HG02938 (cell line): ENCODE measurements around the gene CD99L2.
"Not testable (repeated sequence)": the region's sequence is repeated elsewhere in the genome, so short reads cannot be mapped to it uniquely, and the experiment has no call there.

ENCODE experiments used
- ATAC-seq: cut with Tn5 transposase; IDR thresholded peaks from one replicate; pipeline ENCODE4 v1.9.1; 2021; ENCODE audit warnings: mild to moderate bottlenecking, moderate library complexity; ENCODE audit not compliant: unreplicated experiment

CD99L2 gene

DNA sequence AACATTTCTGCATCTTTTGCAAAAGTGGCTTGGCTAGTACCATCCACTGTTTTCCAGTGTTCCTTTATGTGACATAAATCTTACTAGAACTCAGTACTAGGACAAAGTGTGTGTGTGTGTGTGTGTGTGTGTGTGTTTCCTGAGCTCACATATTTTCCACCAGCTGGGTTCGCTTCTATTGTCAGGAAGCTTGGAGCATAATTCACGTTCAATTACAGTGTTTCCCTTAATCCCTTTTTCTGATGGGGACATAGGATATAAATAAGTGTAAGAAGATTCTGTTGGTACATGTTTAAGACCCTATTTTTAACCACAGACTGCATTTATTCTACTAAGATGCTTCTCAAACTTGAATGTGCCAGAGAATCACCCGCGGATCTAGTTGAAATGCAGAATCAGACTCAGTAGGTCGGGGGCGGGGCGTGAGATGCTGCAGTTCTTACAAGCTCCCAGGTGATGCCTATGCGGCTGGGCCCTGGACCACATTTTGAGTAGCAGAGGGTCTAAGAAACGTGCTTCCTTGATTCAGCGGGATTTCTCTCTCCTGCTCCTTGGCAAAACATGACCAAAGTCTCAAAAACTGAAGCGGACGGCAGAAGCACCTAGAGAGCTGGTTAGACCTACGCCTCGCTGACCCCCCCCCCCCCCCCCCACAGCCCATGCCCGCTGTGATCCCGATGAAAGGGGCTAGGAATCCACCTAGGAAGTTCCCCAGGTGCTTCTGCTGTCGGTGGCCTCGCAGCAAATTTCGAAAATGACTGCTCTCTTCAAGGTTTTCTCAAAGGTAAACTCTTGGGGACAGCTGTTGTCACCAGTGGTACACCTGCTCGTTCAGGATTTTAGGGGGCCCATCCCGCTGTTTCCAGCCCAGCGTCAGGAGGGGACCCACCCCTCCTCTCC, 797 bp downstream of the CD99L2 start:
- peak; percentile 4 for ATAC-seq

DNA sequence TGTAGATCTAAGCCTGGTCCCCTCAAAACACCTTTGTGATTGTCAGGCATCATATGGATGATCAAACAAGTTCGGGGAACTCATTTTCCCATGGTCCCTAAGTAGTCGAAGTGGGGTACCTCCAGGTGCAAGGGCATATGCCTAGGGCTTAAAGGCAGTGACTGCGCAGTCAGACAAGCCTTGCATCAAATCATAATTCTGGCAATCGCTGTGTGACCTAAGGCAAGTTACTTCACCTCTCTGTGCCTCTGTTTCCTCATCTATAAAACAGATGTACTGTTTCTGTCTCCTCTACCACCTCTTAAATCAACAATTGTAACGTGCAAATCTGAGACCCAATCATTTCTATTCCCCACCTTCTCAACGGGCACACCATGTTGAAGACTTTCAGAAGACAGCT, 1.8 kb downstream of the CD99L2 start:
- ATAC-seq = no peak

DNA sequence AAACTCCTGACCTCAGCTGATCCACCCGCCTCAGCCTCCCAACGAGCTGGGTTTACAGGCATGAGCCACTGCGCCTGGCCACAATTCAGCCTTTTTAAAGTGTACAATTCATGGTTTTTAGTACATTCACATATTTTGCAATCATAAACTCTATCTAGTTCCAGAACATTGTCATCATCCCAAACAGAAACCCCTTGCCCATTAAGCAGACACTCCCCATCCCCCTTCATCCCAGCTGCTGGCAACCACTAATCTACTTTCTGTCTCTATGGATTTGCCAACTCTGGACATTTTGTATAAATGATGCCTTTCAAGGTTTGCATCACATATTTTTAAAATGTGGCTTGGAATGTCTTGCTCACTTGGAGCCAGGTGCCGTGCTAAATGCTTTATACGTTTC, 4.5 kb downstream of the CD99L2 start:
- ATAC-seq = no peak

DNA sequence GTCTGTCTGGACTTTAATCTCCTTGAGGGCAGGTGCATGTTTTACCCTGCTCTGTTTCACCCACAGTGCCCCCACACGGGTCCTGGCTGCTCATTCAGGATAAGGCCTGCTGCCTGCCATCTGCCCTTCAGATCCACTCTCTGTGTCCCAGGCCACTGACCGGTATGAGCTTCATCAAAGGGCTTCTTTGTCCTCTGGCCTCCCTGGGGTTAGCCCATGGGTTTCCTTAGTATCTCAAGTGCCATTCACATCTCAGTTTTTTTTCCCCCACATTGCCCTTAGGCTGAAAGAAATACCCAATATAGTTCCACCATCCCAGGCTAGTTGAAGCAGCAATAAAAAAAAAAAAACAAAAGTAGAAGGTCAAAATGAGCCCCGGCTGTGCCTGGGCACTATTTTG, 9.3 kb downstream of the CD99L2 start:
- ATAC-seq = no peak

DNA sequence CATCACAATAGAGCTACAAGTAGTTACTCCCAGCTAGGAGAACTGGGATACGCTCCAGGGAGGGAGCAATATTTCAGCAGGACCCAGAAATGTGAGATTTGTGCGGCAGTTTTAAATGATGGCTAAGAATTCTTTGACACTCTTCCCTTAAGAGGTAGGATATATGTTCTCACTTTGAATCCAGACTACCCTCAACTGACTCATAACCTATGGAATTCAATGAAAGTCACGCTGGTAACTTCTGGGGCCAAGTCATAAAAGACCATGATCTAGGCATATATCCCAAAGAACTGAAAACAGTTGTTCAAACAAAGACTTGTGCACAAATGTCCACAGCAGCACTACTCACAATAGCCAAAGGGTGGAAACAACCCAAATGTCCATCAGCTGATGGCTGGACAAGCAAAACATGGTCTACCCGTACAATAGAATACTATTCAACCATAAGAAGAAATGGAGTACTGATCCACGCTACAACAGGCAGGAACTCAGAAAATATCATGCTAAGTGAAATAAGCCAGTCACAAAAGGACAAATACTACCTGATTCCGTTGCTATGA, 10.5 kb downstream of the CD99L2 start:
- ATAC-seq = no peak

DNA sequence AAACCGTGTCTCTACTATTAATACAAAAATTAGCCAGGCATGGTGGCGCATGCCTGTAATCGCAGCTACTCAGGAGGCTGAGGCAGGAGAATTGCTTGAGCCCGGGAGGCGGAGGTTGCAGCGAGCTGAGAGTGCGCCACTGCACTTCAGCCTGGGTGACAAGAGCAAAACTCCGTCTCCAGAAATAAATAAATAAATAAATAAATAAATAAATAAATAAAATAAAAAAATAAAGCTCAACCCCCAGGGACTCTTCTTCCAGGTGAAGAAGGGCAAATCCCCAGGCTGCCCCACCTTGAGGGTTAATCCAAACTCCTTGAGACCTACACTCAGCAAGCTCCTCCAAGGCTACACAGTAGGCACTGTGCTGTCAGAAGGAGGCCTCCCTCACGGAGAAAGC, 11.2 kb downstream of the CD99L2 start:
- ATAC-seq = not testable (repeated sequence)

DNA sequence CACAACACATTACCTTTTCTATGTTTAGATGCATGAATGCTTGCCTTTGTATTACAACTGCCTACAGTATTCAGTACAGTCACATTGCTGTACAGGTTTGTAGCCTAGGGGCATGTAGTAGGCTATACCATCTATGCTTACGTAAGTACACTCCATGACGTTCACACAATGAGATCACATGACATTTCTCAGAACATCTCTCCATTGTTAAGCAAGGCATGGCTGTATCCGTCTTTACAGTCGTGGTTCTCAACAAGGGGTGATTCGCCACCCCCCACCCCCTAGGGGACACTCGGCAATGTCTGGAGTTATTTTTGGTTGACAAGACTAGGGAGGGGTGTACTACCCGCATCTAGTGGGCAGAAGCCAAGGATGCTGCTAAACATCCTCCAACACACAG, 12.1 kb downstream of the CD99L2 start:
- no peak for ATAC-seq

DNA sequence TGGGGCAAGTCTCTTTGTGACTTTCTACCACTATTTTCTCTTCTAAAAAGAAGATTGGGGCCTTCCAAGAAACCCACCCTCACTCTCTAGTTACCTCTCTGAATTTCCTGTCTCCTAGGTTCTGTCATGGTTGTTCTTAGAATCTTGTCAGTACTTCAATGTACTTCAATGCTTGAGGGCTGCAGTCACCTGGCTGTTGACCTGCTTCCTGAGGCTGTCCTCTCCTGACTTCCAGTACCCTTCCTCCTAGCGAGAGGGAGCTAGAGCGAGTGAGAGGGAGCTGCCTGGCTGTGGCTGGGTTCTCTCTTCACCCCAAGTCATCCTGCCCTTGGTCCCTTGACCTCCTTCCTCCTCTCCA, 17.7 kb downstream of the CD99L2 start:
- no peak for ATAC-seq

DNA sequence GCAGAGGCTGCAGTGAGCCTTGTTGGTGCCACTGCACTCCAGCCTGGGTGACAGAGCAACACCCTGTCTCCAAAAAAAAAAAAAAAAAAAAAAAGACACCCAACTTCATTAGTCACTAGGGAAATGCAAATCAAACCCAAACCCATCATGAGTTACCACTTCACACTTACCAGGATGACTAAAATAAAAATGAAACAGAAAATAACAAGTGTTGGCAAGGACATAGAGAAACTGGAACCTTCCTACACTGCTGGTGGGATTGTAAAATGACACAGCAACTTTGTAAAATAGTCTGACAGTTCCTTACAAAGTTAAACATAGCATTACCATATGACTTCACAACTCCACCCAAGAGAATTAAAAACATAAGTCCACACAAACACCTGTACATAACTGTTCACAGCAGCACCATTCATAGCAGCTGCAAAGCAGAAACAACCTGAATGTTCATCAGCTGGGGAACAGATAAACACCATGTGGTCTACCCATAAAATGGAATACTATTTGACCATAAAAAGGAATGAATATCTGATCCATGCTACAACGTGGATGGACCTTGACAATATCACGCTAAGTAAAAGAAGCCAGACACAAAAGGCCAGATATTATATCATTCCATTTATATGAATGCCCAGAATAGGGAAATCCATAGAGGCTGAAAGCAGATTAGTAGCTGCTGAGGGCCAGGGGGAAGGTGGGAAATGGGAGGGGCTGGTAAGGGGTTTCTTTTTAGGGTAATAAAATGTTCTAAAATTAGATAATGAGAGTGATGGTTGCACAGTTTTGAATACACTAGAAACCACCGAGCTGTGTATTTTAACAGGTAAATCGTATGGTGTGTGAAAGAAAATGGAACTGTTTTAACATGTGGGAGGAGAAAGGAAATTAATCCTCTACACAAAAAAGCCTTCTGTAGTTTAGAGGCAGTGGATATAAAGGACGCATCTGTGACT, 18.3 kb downstream of the CD99L2 start:
- peak; percentile 93 for ATAC-seq

DNA sequence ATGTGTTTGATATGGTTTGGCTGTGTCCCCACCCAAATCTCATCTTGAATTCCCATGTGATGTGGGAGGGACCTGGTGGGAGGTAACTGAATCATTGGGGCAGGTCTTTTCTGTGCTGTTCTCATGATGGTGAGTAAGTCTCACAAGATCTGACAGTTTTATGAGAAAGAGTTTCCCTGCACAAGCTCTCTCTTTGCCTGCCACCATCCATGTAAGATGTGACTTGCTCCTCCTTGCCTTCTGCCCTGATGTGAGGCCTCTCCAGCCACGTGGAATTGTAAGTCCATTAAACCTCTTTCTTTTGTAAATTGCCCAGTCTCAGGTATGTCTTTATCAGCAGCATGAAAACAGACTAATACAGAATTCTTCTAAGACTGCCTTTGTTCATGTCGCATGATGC, 22.8 kb downstream of the CD99L2 start:
- not testable (repeated sequence) for ATAC-seq

DNA sequence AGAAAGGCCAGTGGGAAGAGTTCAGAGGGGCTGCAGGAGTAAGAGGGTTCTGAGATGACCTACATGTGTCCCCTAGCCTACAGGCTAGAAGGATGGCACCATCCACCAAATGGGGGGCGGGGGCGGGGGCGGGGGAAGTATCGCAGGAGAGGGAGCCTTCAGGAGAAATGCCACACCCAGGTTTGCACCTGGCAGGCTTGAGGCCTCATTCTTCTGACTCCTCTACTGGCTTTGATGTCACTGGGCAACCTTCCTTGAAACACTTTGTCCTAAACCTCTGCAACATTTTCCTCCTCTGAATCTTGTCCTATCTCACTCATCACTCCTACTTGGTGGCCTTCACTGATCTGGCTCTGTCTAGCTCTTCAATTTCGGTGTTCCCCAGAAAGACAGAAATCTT, 24.0 kb downstream of the CD99L2 start:
- no peak for ATAC-seq

DNA sequence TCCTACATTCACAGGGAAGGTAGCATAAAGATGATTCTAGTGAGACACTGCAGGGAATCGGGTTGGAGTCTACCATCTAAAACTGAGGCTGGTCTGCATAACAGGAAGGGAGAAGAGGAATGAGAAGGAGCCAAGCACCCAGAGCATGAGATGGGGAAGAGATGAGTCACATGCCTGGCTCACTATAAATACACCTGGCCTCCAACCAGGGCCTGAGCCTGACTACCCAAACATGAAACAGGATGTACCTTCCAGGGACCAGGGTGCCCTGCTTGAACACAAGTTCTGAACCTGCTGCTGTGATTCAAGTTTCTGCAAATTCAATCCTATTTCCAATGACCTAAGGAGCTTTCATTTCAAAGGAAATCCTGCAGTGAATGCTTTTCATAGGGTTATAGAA, 24.9 kb downstream of the CD99L2 start:
- no peak for ATAC-seq

DNA sequence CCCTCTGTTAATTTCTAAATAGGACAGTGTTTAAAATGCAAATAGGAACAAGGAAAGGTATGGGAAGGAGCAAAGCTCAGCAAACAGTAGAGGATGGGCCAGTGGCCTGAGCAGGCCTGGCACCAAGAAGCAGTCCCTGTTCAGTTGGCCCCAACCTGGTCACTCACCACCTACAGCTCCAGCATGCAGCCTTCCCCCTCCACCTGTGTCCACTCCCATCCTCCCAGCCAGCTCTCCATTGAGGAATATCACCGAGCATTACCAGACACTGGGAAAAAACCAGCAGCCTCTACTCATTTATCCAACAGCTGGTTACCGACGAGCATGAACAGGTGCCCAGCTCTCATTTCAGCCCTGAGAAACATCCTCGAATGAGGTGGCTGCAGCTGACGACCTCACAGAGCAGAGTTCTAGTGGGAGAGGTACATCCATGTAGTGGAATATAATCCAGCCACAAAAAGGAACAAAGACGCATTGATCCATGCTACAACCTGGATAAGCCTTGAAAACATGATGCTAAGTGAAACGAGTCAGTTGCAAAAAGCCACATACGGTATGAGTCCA, 25.6 kb downstream of the CD99L2 start:
- ATAC-seq = no peak

DNA sequence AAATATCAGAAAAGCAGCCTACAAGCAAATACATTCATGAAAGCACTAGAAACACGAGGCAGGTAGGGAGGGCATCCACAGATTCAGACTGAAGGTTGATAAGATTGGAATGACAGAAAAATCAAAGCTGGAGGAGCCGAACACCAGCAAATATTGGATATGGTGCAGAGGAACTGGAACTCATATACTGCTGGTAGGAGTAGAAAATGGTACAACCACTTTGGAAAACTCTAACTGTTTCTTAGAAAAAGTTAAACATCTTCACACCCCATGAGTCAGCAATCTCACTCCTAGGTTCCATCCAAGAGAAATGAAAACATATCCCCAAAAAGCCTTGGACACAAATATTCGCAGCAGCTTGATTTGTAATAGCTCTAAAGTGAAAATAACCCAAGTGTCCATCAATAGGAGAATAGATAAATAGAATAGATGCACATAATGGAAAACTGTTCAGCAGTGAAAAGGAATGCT, 27.1 kb downstream of the CD99L2 start:
- no peak for ATAC-seq

DNA sequence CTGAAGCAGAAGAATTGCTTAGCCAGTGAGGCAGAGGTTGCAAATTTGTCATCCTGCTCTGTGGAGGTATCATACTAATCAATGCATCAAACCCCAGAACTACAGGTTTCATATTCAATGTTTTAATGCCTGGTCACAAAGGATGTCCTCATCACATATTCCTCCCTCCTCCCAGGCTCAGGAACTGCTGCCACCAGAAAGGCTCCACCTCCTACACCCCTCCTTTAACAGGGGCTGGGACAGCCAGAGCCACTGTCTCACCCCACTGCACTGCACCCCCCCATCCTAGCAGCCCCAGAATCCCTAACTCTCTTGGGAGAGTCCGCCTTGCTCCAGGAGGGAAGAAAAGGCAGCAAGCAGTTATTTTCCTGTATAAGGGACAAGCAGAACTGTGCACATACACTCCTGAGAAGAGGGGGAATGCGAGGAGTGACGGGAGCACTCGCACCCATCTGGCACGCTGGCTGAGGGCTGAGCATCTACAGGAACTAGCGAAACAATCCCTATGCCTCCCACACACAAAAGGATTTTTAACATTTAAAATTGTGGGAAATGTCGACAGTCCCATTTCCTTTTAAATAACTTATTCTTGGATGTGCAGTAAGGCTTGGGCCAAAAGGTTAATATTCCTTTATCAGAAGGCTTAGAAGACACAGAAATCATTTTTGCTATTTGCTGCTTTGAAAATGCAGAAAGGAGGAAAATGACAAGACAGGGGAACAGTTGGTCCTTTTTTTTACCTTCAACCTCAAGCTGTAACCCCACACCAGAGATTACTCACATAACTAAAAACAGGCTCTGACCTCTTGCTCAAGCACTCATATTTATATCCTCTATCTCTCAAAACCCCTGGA, 27.8 kb downstream of the CD99L2 start:
- peak; percentile 58 for ATAC-seq

DNA sequence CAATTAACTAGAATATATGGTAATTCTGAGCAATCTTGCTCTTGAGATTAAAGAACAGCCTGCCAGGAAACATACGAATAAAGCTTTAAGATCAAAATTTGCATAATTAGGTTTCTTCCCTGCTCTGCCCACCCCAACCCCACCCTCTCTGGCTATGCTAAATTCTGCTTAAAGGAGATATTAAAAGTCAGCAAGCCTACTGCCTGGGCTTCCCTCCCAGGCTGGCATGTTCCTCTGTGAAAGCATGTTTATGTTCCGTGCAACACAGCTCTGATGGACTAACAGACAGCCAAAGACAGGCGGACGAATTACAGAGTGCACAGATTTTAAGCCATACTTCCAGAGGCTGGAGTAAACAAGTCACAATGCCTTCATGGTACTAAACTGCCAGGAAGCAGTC, 28.4 kb downstream of the CD99L2 start:
- ATAC-seq = no peak

DNA sequence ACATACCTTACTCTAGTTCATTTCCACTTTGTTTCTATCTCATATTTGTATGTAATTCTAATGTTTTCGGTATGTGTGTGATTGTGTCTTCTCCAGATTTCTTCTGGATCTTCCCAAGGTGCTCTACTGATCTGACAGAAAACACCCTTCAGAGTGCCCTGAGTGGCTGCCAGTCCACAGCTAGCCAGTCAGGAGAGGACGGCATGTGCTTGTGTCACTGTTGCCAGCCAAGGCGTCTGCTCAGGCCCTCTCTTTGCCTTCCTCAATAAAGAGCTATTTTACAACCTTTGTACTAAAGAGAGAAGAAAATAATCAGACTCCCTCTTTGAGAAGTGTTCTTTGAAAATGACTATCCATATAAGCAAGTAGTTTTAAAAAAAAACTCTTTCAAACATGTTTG, 29.0 kb downstream of the CD99L2 start:
- no peak for ATAC-seq

DNA sequence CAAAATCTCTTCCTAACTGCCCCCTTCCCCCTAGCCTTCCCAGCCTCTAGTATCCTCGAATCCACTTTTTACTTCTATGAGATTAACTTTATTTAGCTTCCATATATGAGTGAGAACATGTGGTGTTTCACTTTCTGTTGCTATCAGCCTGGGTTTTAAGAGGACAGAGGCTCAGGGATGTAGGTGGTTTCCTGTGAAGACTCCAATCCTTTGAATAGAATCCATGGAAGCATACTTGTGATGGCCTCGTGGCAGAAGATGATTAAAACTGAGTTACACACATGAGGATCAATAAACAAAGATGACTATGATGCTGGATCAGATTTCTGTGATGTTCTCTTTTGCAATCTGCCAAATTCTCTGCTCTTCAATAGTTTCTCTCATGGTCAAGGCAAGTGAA, 29.8 kb downstream of the CD99L2 start:
- no peak for ATAC-seq

DNA sequence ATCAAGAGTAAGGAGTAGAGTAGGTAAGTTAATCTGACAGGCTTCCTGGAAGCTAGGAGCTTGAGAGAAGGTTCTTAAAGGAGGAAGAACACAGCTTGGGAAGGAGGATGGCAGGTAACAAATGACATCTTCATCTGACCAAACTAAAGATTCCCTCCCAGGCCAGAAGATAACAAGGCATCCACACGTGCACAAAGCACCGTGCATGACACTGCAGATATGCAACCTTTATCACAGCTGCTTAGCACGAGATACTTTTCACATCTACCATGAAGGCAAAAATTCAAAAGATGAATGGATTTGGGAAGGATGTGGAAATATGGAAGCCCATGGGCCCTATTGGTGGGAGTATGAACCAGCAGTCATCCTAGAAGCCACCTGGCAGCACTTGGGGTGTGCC, 34.3 kb downstream of the CD99L2 start:
- no peak for ATAC-seq

DNA sequence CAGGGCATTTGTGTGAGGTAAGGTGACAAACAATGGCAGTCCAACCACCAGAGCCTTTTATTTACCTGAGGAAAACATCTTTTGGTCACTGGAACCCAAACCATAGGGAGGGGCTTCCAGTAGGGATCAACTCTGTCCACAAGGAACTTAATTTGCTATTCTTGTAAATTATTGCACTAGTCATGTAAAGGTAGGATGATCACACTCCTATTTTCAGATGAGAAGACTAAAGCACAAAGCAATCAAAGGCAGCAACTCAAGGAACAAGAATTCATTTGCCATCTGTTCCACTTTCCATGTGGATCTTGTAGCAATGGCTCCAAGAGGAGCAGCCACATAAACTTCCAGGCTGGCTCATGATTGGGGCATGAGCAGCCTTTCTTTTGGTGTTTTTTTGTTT, 35.3 kb downstream of the CD99L2 start:
- ATAC-seq = no peak
